ENCODE results near the gene ELL.

DNA sequence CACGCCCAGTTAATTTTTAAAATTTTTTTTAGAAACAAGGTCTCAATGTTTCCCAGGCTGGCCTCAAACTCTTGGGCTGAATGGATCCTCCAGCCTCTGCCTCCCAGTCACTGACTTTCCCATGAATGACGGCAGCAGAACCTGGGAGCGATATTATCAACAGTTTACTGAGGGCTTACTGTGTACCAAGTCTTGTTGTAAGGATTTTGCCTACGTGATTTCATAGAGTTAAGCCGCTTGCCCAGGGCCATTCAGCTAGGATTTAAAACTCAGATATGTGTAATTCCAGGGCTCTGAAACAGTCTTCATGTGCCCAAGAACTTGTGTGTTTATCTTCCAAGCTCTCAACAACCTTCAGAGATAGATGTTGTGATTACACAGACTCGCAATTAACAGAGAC, 29.8 kb upstream of the ELL start:
- no peak for TF ChIP-seq RARB (CRISPR knock-in tag; IDR thresholded peaks at IDR 0.05)
- TF ChIP-seq ESRRG (CRISPR knock-in tag; IDR thresholded peaks at IDR 0.05) = no peak

All from SK-N-SH treated with all-trans-retinoic acid at 6 μM for 48 hours (cell line).